DOHH2 (cell line): Measurements from ENCODE around the gene FBLN7.

Experiments used
- H3F3A ChIP-seq: fragments of 200-600 bp; sonication (generic), shearing (Covaris generic); 2 replicates; pipeline ENCODE4 v1.6.0; 2016; ENCODE audit warnings: antibody characterized with exemption, mild to moderate bottlenecking; ENCODE audit not compliant: control insufficient read depth, insufficient read depth
- H3K27ac ChIP-seq: fragments of 200-600 bp; sonication (generic); 2 replicates; pipeline ENCODE4 v1.5.1; 2014; ENCODE audit warnings: low read depth, mild to moderate bottlenecking, low read length, moderate library complexity
- H3K27me3 ChIP-seq: fragments of 200-600 bp; sonication (generic); 2 replicates; pipeline ENCODE4 v1.6.1; 2014; ENCODE audit warnings: mild to moderate bottlenecking, low read length, mixed read lengths; ENCODE audit not compliant: control insufficient read depth
- H3K36me3 ChIP-seq: fragments of 200-600 bp; sonication (generic); 2 replicates; pipeline ENCODE4 v1.6.1; 2014; ENCODE audit warnings: mild to moderate bottlenecking, low read length, moderate library complexity, mixed read lengths; ENCODE audit not compliant: control insufficient read depth
- H3K4me1 ChIP-seq: fragments of 200-600 bp; sonication (generic); 2 replicates; pipeline ENCODE4 v1.6.1; 2014; ENCODE audit warnings: mild to moderate bottlenecking, low read length, mixed read lengths; ENCODE audit not compliant: control insufficient read depth
- H3K4me2 ChIP-seq: fragments of 200-600 bp; sonication (generic); 2 replicates; pipeline ENCODE4 v1.6.0; 2014; ENCODE audit warnings: mild to moderate bottlenecking, low read length, moderate library complexity
- H3K4me3 ChIP-seq: fragments of 200-600 bp; sonication (generic); 2 replicates; pipeline ENCODE4 v1.5.1; 2014; ENCODE audit warnings: mild to moderate bottlenecking, low read length, mixed read lengths
- H3K79me2 ChIP-seq: fragments of 200-600 bp; sonication (generic); 2 replicates; pipeline ENCODE4 v1.6.1; 2014; ENCODE audit warnings: mild to moderate bottlenecking, low read length, mixed read lengths; ENCODE audit not compliant: control insufficient read depth
- H3K9me2 ChIP-seq: fragments of 200-600 bp; sonication (generic); replicated peaks from 2 replicates; pipeline ENCODE4 v1.6.1; 2014; ENCODE audit warnings: mild to moderate bottlenecking, low read length, mixed read lengths; ENCODE audit not compliant: control insufficient read depth
- H3K9me3 ChIP-seq: fragments of 200-600 bp; sonication (generic); 2 replicates; pipeline ENCODE4 v1.6.1; 2014; ENCODE audit warnings: antibody characterized with exemption, low read length, mixed read lengths; ENCODE audit not compliant: control insufficient read depth, insufficient read depth
- H4K20me1 ChIP-seq: fragments of 200-600 bp; sonication (generic); 2 replicates; pipeline ENCODE4 v1.6.0; 2014; ENCODE audit warnings: low read depth, mild to moderate bottlenecking, antibody characterized with exemption, low read length, moderate library complexity; ENCODE audit not compliant: control insufficient read depth, insufficient read depth
- EZH2phosphoT487 ChIP-seq: fragments of 200-600 bp; sonication (generic); IDR thresholded peaks from 2 replicates; pipeline ENCODE4 v1.6.1; 2017; ENCODE audit warnings: borderline replicate concordance, mild to moderate bottlenecking, antibody characterized with exemption, low read length, moderate library complexity, mixed read lengths
- TF ChIP-seq, protein P1 (sequence below): fragments of 200-600 bp; sonication (generic); IDR thresholded peaks from one replicate; pipeline ENCODE4 v1.5.1; 2014; ENCODE audit warnings: antibody characterized with exemption, mild to moderate bottlenecking, low read depth, low read length; ENCODE audit not compliant: poor library complexity, severe bottlenecking

FBLN7 gene

DNA sequence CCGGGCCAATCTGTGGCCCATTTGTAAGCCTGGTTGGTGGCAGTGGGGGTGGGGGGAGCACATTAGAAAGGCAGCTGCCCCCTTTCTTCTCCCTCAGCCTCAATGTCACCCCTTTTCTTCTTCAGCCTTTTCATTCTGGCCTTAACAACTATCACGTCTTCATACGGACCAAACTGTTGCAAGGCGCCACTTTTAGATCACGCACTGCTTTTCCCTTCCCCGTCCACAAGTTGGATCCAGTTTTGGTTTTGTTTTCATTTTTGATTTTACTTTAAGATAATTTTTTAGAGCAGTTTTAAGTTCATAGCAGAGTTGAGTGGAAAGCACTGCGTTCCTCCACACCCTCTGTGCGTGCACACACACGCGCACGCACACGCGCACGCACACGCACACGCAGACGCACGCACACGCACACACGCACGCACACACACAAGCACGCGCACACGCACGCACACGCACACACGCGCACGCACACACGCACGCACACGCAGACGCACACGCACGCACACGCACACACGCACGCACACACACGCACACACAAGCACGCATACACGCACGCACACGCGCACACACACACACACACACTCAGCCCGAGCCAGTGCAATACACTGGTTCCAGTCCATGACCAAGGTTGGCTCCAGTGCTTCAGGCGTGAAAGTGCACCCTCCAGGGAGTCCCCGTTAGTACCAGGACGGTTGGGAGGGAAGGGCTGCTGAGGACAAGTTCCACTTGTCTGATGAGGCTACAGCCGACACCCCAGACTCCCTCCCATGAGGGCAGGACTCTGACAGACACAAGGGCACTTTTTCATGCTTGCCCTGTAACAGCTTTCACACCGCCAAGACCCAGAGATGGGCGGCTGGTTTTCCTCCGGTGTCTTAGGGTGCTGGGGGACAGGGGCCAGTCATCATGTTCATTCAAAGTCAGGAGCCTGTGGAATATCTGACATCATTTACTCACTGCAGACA lies 22.4 kb downstream of the FBLN7 start:
- peak overlapping the region; percentile 43 for H3K4me2 ChIP-seq
- H3K4me3 ChIP-seq: 0 out of 2 replicates have a peak overlapping the region, but pooled peaks have one; percentile 33
- no peaks in the 10 kb centered on the region for H3K27me3 ChIP-seq
- H3K9me3 ChIP-seq: no peaks in the 10 kb centered on the region
- no peaks in the 10 kb centered on the region for H4K20me1 ChIP-seq
- H3K9me2 ChIP-seq: no peaks in the 10 kb centered on the region
- peaks cover 35% of the 10 kb centered on the region for H3K4me1 ChIP-seq
- H3K36me3 ChIP-seq: no peaks in the 10 kb centered on the region
- TF ChIP-seq, protein P1, sequence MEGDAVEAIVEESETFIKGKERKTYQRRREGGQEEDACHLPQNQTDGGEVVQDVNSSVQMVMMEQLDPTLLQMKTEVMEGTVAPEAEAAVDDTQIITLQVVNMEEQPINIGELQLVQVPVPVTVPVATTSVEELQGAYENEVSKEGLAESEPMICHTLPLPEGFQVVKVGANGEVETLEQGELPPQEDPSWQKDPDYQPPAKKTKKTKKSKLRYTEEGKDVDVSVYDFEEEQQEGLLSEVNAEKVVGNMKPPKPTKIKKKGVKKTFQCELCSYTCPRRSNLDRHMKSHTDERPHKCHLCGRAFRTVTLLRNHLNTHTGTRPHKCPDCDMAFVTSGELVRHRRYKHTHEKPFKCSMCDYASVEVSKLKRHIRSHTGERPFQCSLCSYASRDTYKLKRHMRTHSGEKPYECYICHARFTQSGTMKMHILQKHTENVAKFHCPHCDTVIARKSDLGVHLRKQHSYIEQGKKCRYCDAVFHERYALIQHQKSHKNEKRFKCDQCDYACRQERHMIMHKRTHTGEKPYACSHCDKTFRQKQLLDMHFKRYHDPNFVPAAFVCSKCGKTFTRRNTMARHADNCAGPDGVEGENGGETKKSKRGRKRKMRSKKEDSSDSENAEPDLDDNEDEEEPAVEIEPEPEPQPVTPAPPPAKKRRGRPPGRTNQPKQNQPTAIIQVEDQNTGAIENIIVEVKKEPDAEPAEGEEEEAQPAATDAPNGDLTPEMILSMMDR: no peak
- TF ChIP-seq EZH2phosphoT487: no peak
- peaks cover 5% of the 10 kb centered on the region for H3F3A ChIP-seq
- no peaks in the 10 kb centered on the region for H3K79me2 ChIP-seq
- peak overlapping the region; percentile 80 for H3K27ac ChIP-seq

- Histone ChIP-seq H3K9me2 (no peaks in the 10 kb centered on the region), H3K9me3 (no peaks in the 10 kb centered on the region), H4K20me1 (no peaks in the 10 kb centered on the region), H3K27me3 (no peaks in the 10 kb centered on the region), H3K4me1 (peaks cover 25% of the 10 kb centered on the region), H3K27ac (no peak overlapping the region), H3K4me3 (no peak overlapping the region), H3F3A (peaks cover 5% of the 10 kb centered on the region), H3K79me2 (no peaks in the 10 kb centered on the region), H3K36me3 (no peaks in the 10 kb centered on the region), H3K4me2 (no peak overlapping the region)
- no peak for TF ChIP-seq EZH2phosphoT487
- TF ChIP-seq, protein P1: no peak
Observed at GRCh38 chr2:112161431-112162145, 23.4 kb downstream of the FBLN7 start.

DNA sequence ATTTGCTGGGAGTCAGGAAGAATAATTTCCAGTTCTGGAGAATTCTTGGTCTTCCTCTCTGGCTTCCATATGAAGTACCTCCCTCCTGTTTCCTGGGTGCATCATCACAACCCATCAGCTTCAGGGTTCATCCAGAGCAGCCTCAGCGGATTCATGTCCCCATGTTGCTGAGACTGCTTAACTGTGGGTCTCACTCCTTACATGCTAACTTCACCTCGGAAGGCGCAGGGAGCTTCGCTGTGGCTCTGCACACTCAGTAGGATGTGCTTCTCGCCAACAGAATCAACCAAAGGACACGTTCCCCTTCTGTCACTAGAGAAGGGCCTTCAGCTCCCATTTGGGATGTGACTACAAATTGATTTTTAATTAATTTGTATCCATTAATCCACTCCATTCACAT lies 24.2 kb downstream of the FBLN7 start:
- Histone ChIP-seq H3K4me1 (peaks cover 23% of the 10 kb centered on the region), H3K27ac (no peak overlapping the region), H3K27me3 (no peaks in the 10 kb centered on the region), H3K4me2 (no peak overlapping the region), H4K20me1 (no peaks in the 10 kb centered on the region), H3K4me3 (no peak overlapping the region), H3F3A (peaks cover 5% of the 10 kb centered on the region), H3K79me2 (no peaks in the 10 kb centered on the region), H3K9me3 (no peaks in the 10 kb centered on the region), H3K36me3 (no peaks in the 10 kb centered on the region), H3K9me2 (no peaks in the 10 kb centered on the region)
- TF ChIP-seq, protein P1: no peak
- no peak for TF ChIP-seq EZH2phosphoT487
